HG02970 (cell line): Measurements from ENCODE around the gene AMOTL2.

Experiments used
- ATAC-seq: cut with Tn5 transposase; IDR thresholded peaks from one replicate; pipeline ENCODE4 v1.9.1; 2021; ENCODE audit warnings: mild to moderate bottlenecking, moderate library complexity, moderate number of reproducible peaks; ENCODE audit not compliant: unreplicated experiment, low FRiP score

AMOTL2 gene

GRCh38 chr3:134381076-134381475 lies 6.8 kb upstream of the AMOTL2 start:
- no peak for ATAC-seq

GRCh38 chr3:134380249-134380648 lies 6.0 kb upstream of the AMOTL2 start:
- ATAC-seq, result no peak

GRCh38 chr3:134378818-134379217 lies 4.6 kb upstream of the AMOTL2 start:
- ATAC-seq, result no peak

- ATAC-seq, result no peak
Measured at GRCh38 chr3:134378384-134378783, 4.1 kb upstream of the AMOTL2 start.

GRCh38 chr3:134377896-134378295 lies 3.6 kb upstream of the AMOTL2 start:
- no peak for ATAC-seq

- ATAC-seq, result no peak
Measured at GRCh38 chr3:134376786-134377426, 2.7 kb upstream of the AMOTL2 start.

- no peak for ATAC-seq
Measured at GRCh38 chr3:134376385-134376765, 2.1 kb upstream of the AMOTL2 start.

GRCh38 chr3:134375582-134376384 lies 1.5 kb upstream of the AMOTL2 start:
- no peak for ATAC-seq

GRCh38 chr3:134374791-134375581 lies 739 bp upstream of the AMOTL2 start:
- ATAC-seq, result no peak

GRCh38 chr3:134373271-134374104 lies 759 bp downstream of the AMOTL2 start:
- no peak for ATAC-seq

- no peak for ATAC-seq
Measured at GRCh38 chr3:134372396-134373270, 1.6 kb downstream of the AMOTL2 start.

GRCh38 chr3:134371542-134372324 lies 2.5 kb downstream of the AMOTL2 start:
- ATAC-seq, result no peak

GRCh38 chr3:134370611-134371531 lies 3.4 kb downstream of the AMOTL2 start:
- no peak for ATAC-seq

- ATAC-seq, result no peak
Measured at GRCh38 chr3:134369861-134370596, 4.2 kb downstream of the AMOTL2 start.

GRCh38 chr3:134369231-134369741 lies 5.0 kb downstream of the AMOTL2 start:
- no peak for ATAC-seq

- no peak for ATAC-seq
Measured at GRCh38 chr3:134368751-134369105, 5.5 kb downstream of the AMOTL2 start.
